GM12878 (cell line): ENCODE results near the gene MAML2. TPM values are rescaled to one million over a fixed set of nuclear protein-coding genes. Genes with fewer than 3 reads are reported as not detected.

ENCODE experiments used
- ATF7 ChIP-seq: fragments of 450-650 bp; IDR thresholded peaks from 2 replicates; pipeline ENCODE4 v1.6.1; 2016; ENCODE audit warnings: low read depth, mild to moderate bottlenecking
- CBX5 ChIP-seq: sonication (generic); IDR thresholded peaks from 2 replicates; pipeline ENCODE4 v1.6.1; 2016; ENCODE audit warnings: low read depth, moderate library complexity, mild to moderate bottlenecking, inconsistent platforms
- CEBPB ChIP-seq, 2 experiments: fragments of 150-350 bp in 1 of 2; IDR thresholded peaks; 2 replicates each; pipeline ENCODE4 v1.6.1; 2012 to 2014; ENCODE audit warnings: low read depth in 2 of 2, low read length in 2 of 2, borderline replicate concordance in 1 of 2, inconsistent platforms in 1 of 2
- EGR1 ChIP-seq, 2 experiments: IDR thresholded peaks; 1 replicate in 1 of 2; 2 replicates in 1 of 2; pipeline ENCODE4 v1.6.1; 2011 to 2012; ENCODE audit warnings: low read depth in 2 of 2, low read length in 2 of 2, borderline replicate concordance in 1 of 2, mild to moderate bottlenecking in 1 of 2, moderate library complexity in 1 of 2
- EP300 ChIP-seq, 2 experiments: fragments of 150-350 bp in 1 of 2; IDR thresholded peaks; 2 replicates each; pipeline ENCODE4 v1.6.1; 2011 to 2012; ENCODE audit warnings: low read depth in 2 of 2, low read length in 2 of 2, borderline replicate concordance in 1 of 2, improper control_type of control experiment in 1 of 2, inconsistent platforms in 1 of 2; ENCODE audit not compliant: control insufficient read depth in 1 of 2
- ESRRA ChIP-seq: IDR thresholded peaks from 2 replicates; pipeline ENCODE4 v1.6.1; 2012; ENCODE audit warnings: mild to moderate bottlenecking, low read length, improper control_type of control experiment
- GABPA ChIP-seq: IDR thresholded peaks from 2 replicates; pipeline ENCODE4 v1.6.1; 2014; ENCODE audit warnings: antibody characterized with exemption, low read depth, mild to moderate bottlenecking, inconsistent platforms
- IKZF1 ChIP-seq: fragments of 450-650 bp; conservative IDR thresholded peaks from 2 replicates; pipeline ENCODE4 v1.6.1; 2017; ENCODE audit warnings: antibody characterized with exemption, mild to moderate bottlenecking
- MEF2B ChIP-seq: fragments of 450-650 bp; IDR thresholded peaks from 2 replicates; pipeline ENCODE4 v1.6.1; 2018; ENCODE audit warnings: mild to moderate bottlenecking, moderate library complexity; ENCODE audit not compliant: partially characterized antibody, poor library complexity, severe bottlenecking
- MYB ChIP-seq: fragments of 150-350 bp; IDR thresholded peaks from 2 replicates; pipeline ENCODE4 v1.6.1; 2014; ENCODE audit warnings: mild to moderate bottlenecking, low read depth, low read length, borderline replicate concordance
- POLR2AphosphoS5 ChIP-seq: IDR thresholded peaks from 2 replicates; pipeline ENCODE4 v1.6.1; 2011; ENCODE audit warnings: mild to moderate bottlenecking, low read length, inconsistent platforms
- PRDM15 ChIP-seq: fragments of 450-650 bp; formaldehyde crosslinking; IDR thresholded peaks from 2 replicates; pipeline ENCODE4 v1.4.0; 2020; ENCODE audit warnings: mild to moderate bottlenecking, moderate library complexity
- RB1 ChIP-seq: fragments of 450-650 bp; formaldehyde crosslinking; IDR thresholded peaks from 2 replicates; pipeline ENCODE4 v1.6.1; 2017; ENCODE audit warnings: mild to moderate bottlenecking, borderline replicate concordance
- RFX5 ChIP-seq: IDR thresholded peaks from 2 replicates; pipeline ENCODE4 v1.6.1; 2011; ENCODE audit warnings: low read depth, low read length, improper control_type of control experiment
- RUNX3 ChIP-seq: IDR thresholded peaks from 2 replicates; pipeline ENCODE4 v1.6.1; 2012; ENCODE audit warnings: low read length, inconsistent platforms
- SMARCA5 ChIP-seq: fragments of 450-650 bp; IDR thresholded peaks from 2 replicates; pipeline ENCODE4 v1.6.1; 2017; ENCODE audit warnings: mild to moderate bottlenecking
- STAT3 ChIP-seq: IDR thresholded peaks from 2 replicates; pipeline ENCODE4 v1.6.1; 2011; ENCODE audit warnings: low read depth, low read length, improper control_type of control experiment
- SUPT20H ChIP-seq: IDR thresholded peaks from 2 replicates; pipeline ENCODE4 v1.6.1; 2011; ENCODE audit warnings: low read depth, mild to moderate bottlenecking, low read length, moderate library complexity, borderline replicate concordance; ENCODE audit not compliant: control insufficient read depth
- TARDBP ChIP-seq: IDR thresholded peaks from 2 replicates; pipeline ENCODE4 v1.6.1; 2016; ENCODE audit warnings: borderline replicate concordance
- YBX1 ChIP-seq: fragments of 450-650 bp; IDR thresholded peaks from 2 replicates; pipeline ENCODE4 v1.6.1; 2016; ENCODE audit warnings: antibody characterized with exemption
- YY1 ChIP-seq: IDR thresholded peaks from 2 replicates; pipeline ENCODE4 v1.6.1; 2011; ENCODE audit warnings: low read depth, mild to moderate bottlenecking, low read length
- ZBED1 ChIP-seq: IDR thresholded peaks from 2 replicates; pipeline ENCODE4 v1.6.1; 2016; ENCODE audit warnings: borderline replicate concordance
- ZBTB40 ChIP-seq: fragments of 450-650 bp; IDR thresholded peaks from 2 replicates; pipeline ENCODE4 v1.6.1; 2016; ENCODE audit warnings: mild to moderate bottlenecking, moderate library complexity, borderline replicate concordance
- ZNF274 ChIP-seq: IDR thresholded peaks from one replicate; pipeline ENCODE4 v1.8.0; 2011; ENCODE audit not compliant: insufficient read length, insufficient read depth
- polyA plus RNA-seq, 11 experiments: library from polyadenylated mRNA; depleted of rRNA in 4 of 11; unstranded in 6 of 11; stranded (reverse) in 5 of 11; fragments of >200 nt; fragmentation: Nextera tagmentation in 4 of 11; fragmentation: Illumina TruSeq in 1 of 11; extraction: Ambion mirVana in 4 of 11; extraction: Trizol in 1 of 11; gene quantifications; 1 replicate in 1 of 11; 2 replicates in 10 of 11; pipeline versions ENCODE4 v1.2.1 to v1.2.3, GENCODE V29; 2011 to 2016; ENCODE audit warnings: inconsistent platforms in 2 of 11, missing spikeins in 2 of 11, low read depth in 1 of 11
- total RNA-seq, 4 experiments: library from RNA; depleted of rRNA in 3 of 4; stranded (reverse); fragments of >200 nt in 3 of 4; fragmentation: Illumina TruSeq in 1 of 4; extraction: Trizol in 1 of 4; gene quantifications; 2 replicates each; pipeline versions ENCODE4 v1.2.1 to v1.2.3, GENCODE V29; 2013 to 2021

MAML2 gene
- total and polyA plus RNA-seq, 10 of the 15 experiments (the other 5 are each of a cell fraction or from before 2014, with no cell fraction given), result 2.5 to 15.1 (median 12.0) TPM

- TF ChIP-seq PRDM15 (CRISPR knock-in tag), result no peak
- TF ChIP-seq MYB, result no peak
- TF ChIP-seq YBX1, result no peak
- no peak for TF ChIP-seq ZNF274
- TF ChIP-seq SUPT20H, result no peak
- TF ChIP-seq IKZF1, result peak; percentile 90
- TF ChIP-seq ZBED1, result no peak
- TF ChIP-seq RFX5, result no peak
- TF ChIP-seq SMARCA5, result peak; percentile 62; the same call in 1 of the 2 replicates
- TF ChIP-seq EGR1 (IDR thresholded peaks at IDR 0.05; ENCODE audit: borderline replicate concordance in 1 of 2, low read depth in 2 of 2, low read length in 2 of 2), result peak in 1 of 2 experiments; percentile 39; a peak in 1 of 3 replicates
- TF ChIP-seq ZBTB40, result 0 out of 2 replicates have a peak, but pooled peaks have one; percentile 25
- TF ChIP-seq RUNX3, result peak; percentile 87
- peak; percentile 6 to 8; a peak in 1 of 4 replicates for TF ChIP-seq EP300 (IDR thresholded peaks at IDR 0.05; ENCODE audit: borderline replicate concordance in 1 of 2, control insufficient read depth in 1 of 2, low read depth in 2 of 2, low read length in 2 of 2)
- no peak for TF ChIP-seq RB1
- TF ChIP-seq YY1, result peak; percentile 49; the same call in 1 of the 2 replicates
- no peak for TF ChIP-seq STAT3
- no peak for TF ChIP-seq TARDBP
- TF ChIP-seq GABPA, result no peak
- TF ChIP-seq CEBPB (IDR thresholded peaks at IDR 0.05; ENCODE audit: borderline replicate concordance in 1 of 2, low read depth in 2 of 2, low read length in 2 of 2), result no peak
- TF ChIP-seq MEF2B, result peak; percentile 70
- peak; percentile 79 for TF ChIP-seq POLR2AphosphoS5
- no peak for TF ChIP-seq CBX5
- TF ChIP-seq ATF7, result no peak
- no peak for TF ChIP-seq ESRRA
These were observed 3.9 kb downstream of the MAML2 start (continued) for GRCh38 chr11:96338910-96339705.
